GM19324 (cell line): ENCODE data around the gene PPP1R11.
A peak's percentile ranks its signal among the peaks of the same experiment; 100 is the strongest.
"Not testable (repeated sequence)": the region's sequence is repeated elsewhere in the genome, so short reads cannot be mapped to it uniquely, and the experiment has no call there.

ENCODE experiments used
- ATAC-seq: cut with Tn5 transposase; IDR thresholded peaks from one replicate; pipeline ENCODE4 v1.9.1; 2021; ENCODE audit warnings: mild to moderate bottlenecking, moderate library complexity; ENCODE audit not compliant: unreplicated experiment, low FRiP score

The PPP1R11 gene

GRCh38 chr6:30093951-30094661 lies 27.1 kb downstream of the PPP1R11 start:
- no peak for ATAC-seq

- ATAC-seq: no peak
These were observed 29.8 kb downstream of the PPP1R11 start for GRCh38 chr6:30096829-30097228.

- no peak for ATAC-seq
These were observed 31.1 kb downstream of the PPP1R11 start for GRCh38 chr6:30097902-30098768.

GRCh38 chr6:30100154-30100553 lies 33.2 kb downstream of the PPP1R11 start:
- no peak for ATAC-seq

GRCh38 chr6:30100585-30101443 lies 33.8 kb downstream of the PPP1R11 start:
- ATAC-seq: no peak

- ATAC-seq: no peak
These were observed 34.7 kb downstream of the PPP1R11 start for GRCh38 chr6:30101444-30102413.

GRCh38 chr6:30102414-30102969 lies 35.5 kb downstream of the PPP1R11 start:
- ATAC-seq: no peak

GRCh38 chr6:30102970-30103871 lies 36.2 kb downstream of the PPP1R11 start:
- no peak for ATAC-seq

GRCh38 chr6:30103872-30104179 lies 36.8 kb downstream of the PPP1R11 start:
- no peak for ATAC-seq

GRCh38 chr6:30104661-30105060 lies 37.7 kb downstream of the PPP1R11 start:
- ATAC-seq: no peak

- no peak for ATAC-seq
These were observed 44.4 kb downstream of the PPP1R11 start for GRCh38 chr6:30111266-30111856.

GRCh38 chr6:30112402-30112994 lies 45.5 kb downstream of the PPP1R11 start:
- ATAC-seq: no peak

GRCh38 chr6:30113003-30113759 lies 46.2 kb downstream of the PPP1R11 start, which contains the start of gene TRIM31:
Gene TRIM31, minus strand, starts transcription at chr6:30113090. Its CDS starts 285 bp downstream, at chr6:30112805.
- peak; percentile 74 for ATAC-seq

GRCh38 chr6:30113841-30114240 lies 46.8 kb downstream of the PPP1R11 start:
- ATAC-seq: no peak

GRCh38 chr6:30116724-30117123 lies 49.7 kb downstream of the PPP1R11 start:
- no peak for ATAC-seq

GRCh38 chr6:30118691-30119090 lies 51.7 kb downstream of the PPP1R11 start:
- not testable (repeated sequence) for ATAC-seq
